ENCODE data around the gene TLE3.

DNA sequence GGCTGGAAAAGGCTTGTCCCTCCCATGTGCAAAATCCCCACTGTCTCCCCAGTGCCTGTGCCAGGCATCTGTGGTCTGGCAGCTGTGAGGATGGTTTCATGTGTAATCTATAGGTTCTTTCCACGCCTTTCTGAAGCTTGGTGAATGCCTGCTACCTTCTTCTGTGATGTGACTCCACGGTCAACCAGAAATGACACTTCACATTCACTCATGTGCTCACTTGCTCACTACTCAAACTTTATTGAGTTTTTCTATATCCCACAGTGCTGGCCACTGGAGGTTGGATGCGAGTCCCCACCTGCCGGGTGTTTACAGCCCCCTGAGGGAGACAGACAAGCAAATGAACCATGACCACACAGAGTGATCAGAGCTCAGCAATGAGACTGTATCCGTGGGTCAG, 27.9 kb upstream of the TLE3 start:
- TF ChIP-seq, protein P1, sequence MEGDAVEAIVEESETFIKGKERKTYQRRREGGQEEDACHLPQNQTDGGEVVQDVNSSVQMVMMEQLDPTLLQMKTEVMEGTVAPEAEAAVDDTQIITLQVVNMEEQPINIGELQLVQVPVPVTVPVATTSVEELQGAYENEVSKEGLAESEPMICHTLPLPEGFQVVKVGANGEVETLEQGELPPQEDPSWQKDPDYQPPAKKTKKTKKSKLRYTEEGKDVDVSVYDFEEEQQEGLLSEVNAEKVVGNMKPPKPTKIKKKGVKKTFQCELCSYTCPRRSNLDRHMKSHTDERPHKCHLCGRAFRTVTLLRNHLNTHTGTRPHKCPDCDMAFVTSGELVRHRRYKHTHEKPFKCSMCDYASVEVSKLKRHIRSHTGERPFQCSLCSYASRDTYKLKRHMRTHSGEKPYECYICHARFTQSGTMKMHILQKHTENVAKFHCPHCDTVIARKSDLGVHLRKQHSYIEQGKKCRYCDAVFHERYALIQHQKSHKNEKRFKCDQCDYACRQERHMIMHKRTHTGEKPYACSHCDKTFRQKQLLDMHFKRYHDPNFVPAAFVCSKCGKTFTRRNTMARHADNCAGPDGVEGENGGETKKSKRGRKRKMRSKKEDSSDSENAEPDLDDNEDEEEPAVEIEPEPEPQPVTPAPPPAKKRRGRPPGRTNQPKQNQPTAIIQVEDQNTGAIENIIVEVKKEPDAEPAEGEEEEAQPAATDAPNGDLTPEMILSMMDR (IDR thresholded peaks at IDR 0.05 in 8 of 11, conservative IDR thresholded peaks at IDR 0.05 in 3 of 11): no peak
- TF ChIP-seq POLR2AphosphoS5 (IDR thresholded peaks at IDR 0.05): no peak

All from spleen (tissue), 7 donors.